ENCODE results near the gene ATR.
"Not testable (repeated sequence)": the region's sequence is repeated elsewhere in the genome, so short reads cannot be mapped to it uniquely, and the experiment has no call there.

Gene ATR

DNA sequence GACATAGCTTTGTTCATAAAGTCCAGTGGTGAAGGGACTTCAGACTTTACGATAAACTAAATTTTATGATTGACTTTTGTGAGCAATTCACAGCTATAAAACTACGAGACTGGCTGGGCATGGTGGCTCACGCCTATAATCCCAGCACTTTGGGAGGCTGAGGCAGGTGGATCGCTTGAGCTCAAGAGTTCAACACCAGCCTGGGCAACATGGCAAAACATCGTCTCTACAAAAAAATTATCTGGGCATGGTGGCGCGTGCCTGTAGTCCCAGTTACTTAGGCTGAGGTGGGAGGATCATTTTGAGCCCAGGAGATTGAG lies 24.8 kb upstream of the ATR start:
- H3K4me3 Mint-ChIP-seq, CTCF ChIA-PET, H3K36me3 Mint-ChIP-seq: not testable (repeated sequence)

DNA sequence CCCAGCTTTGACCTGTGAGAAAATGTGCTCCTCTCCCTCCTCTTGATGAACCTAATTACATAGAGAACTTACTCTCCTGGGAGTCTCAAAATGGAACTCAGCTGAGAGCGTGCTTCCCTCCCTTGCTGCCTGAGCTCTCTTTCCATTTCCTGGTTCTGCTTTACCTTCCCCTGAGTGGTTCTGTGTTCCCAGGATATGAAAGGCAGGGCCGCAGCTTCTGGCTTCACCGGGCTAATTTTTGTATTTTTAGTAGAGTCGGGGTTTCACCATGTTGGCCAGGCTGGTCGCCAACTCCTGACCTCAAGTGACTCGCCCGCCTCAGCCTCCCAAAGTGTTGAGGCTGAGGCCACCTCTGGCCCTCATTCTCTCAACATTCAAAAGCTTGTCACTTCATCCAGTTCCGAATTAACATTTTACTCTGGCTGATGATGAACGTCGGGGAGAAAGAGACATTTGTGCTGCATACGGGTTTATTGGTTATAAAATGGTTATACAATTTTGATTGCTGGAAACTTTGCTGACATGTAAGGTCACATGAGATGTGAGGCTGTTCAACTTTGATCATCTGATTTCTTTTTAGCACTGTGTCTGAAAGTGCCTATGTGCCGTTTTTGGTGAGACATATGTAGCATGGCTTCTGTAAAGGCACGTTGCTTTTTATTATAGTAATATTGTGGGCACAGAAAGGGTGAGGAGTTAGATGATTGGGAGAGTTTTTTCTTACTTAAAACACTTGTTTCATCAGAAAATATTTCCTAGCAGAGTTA lies 24.3 kb upstream of the ATR start:
- CTCF ChIA-PET: interaction anchor here (0.9 to 1.2 kb wide), 2 partner anchors 14 to 26 kb away, joined by 3 to 4 read pairs; no protein-coding TSS in a partner anchor
- no peaks in the 10 kb centered on the region for H3K9me3 Mint-ChIP-seq
- no peak overlapping the region for H3K27ac Mint-ChIP-seq
- H3K4me1 Mint-ChIP-seq: no peaks in the 10 kb centered on the region
- no peaks in the 10 kb centered on the region for H3K36me3 Mint-ChIP-seq
- DNase-seq: no peak
- H3K27me3 Mint-ChIP-seq: no peaks in the 10 kb centered on the region
- H3K4me3 Mint-ChIP-seq: no peak overlapping the region

More for the DNA sequence above, 24.8 kb upstream of the ATR start:
- H3K27me3 Mint-ChIP-seq, H3K4me1 Mint-ChIP-seq, DNase-seq, H3K9me3 Mint-ChIP-seq, H3K27ac Mint-ChIP-seq: not testable (repeated sequence)

DNA sequence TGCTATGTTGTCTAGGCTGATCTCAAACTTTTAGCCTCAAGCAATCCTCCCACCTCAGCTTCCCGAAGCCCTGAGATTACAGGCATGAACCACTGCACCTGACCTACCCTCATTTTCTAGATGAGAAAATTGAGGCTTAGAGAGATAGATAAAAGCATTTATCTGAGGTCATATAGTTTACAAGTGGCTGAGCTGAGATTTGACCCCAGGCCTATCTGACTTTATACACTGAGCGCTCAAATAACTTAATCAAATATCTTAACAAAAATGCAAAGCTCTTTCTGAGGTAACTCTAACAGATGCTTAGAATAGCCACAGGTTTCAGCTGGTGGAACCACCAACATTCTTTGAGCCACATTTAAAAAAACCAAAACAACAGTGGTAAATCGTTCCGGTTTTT lies 23.2 kb upstream of the ATR start:
- Mint-ChIP-seq H3K4me1 (peaks cover 5% of the 10 kb centered on the region), H3K27ac (no peak overlapping the region), H3K9me3 (no peaks in the 10 kb centered on the region), H3K36me3 (no peaks in the 10 kb centered on the region), H3K4me3 (no peak overlapping the region), H3K27me3 (no peaks in the 10 kb centered on the region)
- CTCF ChIA-PET: interaction anchor here (1.2 kb wide), 1 partner anchor 13 kb away, joined by 4 read pairs; no protein-coding TSS in a partner anchor
- no peak for DNase-seq

DNA sequence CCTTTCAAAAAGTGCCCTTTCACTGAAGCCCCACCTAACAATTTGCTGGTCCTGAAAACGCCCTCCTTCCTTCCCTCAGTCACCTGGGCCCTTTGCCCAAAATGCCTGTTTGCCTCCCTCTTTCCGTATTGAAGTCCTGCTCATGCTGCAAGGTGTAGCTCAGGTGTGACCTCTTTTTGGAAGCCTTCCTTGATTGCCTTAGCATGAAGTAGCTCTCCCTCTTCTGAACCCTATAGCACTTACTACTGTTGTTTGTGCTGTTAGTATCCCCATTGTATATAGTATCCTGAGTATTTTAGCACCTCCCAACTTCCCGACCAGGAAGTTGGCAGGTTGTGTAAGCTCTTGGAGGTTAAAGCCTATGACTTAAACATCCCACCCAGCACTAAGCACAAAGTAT lies 19.4 kb upstream of the ATR start:
- Mint-ChIP-seq H3K4me3 (no peak overlapping the region), H3K4me1 (peaks cover 13% of the 10 kb centered on the region), H3K9me3 (no peaks in the 10 kb centered on the region), H3K27ac (no peak overlapping the region), H3K27me3 (peaks cover 10% of the 10 kb centered on the region), H3K36me3 (no peaks in the 10 kb centered on the region)
- DNase-seq: no peak
- CTCF ChIA-PET: interaction anchor here (1.0 kb wide), 1 partner anchor 11 kb away, joined by 3 read pairs; no protein-coding TSS in a partner anchor

DNA sequence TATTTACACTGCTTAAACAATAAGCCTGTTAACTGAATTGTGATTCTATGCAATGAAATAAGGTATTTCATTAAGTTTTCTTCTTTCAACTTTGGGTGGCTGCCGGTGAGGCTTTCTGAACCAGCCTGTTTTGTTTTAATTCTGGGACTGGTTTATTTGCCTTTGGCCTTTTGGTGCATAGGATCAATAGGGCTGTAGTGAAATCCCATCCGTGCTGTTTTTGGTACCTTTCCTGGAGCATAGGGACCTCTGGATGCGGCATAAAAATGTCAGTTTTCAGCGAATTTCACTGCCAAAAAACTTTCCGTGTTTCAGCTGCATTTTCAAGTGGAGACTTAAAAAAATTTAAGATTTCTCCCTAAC lies 18.2 kb upstream of the ATR start:
- CTCF ChIA-PET: no interaction called here
- H3K36me3 Mint-ChIP-seq: no peaks in the 10 kb centered on the region
- no peaks in the 10 kb centered on the region for H3K9me3 Mint-ChIP-seq
- peak overlapping the region; percentile 94 for H3K4me3 Mint-ChIP-seq
- H3K27ac Mint-ChIP-seq: no peak overlapping the region
- H3K27me3 Mint-ChIP-seq: peaks cover 11% of the 10 kb centered on the region
- no peak for DNase-seq
- peaks cover 13% of the 10 kb centered on the region for H3K4me1 Mint-ChIP-seq

DNA sequence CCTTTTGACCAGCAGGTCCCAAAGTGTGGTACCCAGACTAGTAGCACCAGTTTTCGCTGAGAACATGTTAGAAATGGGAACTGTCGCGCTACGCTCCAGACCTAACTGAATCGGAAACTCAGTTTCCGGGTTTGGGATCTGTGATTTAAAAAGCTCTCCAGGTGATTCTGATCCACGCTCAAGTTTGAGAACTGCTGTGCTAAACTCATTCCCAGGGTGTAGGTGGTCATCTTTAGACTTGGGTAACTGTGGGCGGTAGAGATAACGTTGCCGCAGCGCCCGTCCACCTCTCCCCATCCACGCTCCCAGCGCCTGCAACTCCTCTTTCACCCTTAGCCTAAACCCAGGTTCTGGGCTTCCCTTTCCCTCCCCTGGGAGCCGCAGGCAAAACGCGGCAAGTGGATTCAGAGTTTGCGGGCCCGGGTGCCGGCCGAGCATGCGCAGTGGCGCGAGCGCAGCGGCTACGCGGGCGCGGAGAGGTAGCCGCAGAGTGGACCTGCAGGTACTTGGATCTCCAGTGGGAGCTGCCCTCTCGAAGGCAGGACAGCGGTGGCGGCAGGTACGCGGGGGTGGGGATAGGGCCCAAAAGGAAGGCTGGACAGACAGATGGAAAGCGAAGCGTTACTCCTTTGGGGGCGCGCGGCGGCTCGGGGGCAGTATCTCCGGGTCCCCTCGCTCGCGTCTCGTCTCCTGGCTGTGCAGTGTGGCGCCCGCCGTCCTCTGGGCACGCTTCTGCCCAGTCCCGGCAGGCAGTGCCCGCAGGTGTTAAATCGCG lies 17.6 kb upstream of the ATR start, which contains the start of gene PLS1:
PLS1 (plus strand) TSS at position 443 of the 775 bp plus-strand sequence. CDS start 67,845 bp downstream, outside the sequence.
- CTCF ChIA-PET: no interaction called here
- H3K36me3 Mint-ChIP-seq: no peaks in the 10 kb centered on the region
- peak within 1 kb of the TSS; percentile 53 for H3K27ac Mint-ChIP-seq
- no peaks in the 10 kb centered on the region for H3K9me3 Mint-ChIP-seq
- peaks cover 13% of the 10 kb centered on the region for H3K4me1 Mint-ChIP-seq
- H3K4me3 Mint-ChIP-seq: peak within 1 kb of the TSS; percentile 94
- DNase-seq: peak; percentile 86
- peaks cover 11% of the 10 kb centered on the region for H3K27me3 Mint-ChIP-seq

DNA sequence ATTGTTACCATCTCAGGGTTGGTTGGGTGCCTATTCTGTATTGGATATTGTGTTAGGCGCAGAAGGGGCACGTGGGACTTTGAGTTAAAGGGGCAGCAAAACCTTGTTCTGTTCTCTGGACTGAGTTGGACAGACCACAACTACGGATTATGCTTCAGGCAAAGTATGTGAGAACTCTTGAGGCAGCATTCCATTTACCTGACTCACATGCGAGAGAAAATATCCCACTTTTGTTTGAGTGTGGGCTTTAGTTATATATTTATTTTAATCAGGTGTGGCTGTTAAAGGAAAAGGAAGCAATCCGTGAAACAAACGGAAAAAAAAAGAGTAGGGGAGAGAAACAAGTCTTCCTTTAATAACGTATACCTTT lies 17.0 kb upstream of the ATR start:
- no peak overlapping the region for H3K27ac Mint-ChIP-seq
- CTCF ChIA-PET: no interaction called here

DNA sequence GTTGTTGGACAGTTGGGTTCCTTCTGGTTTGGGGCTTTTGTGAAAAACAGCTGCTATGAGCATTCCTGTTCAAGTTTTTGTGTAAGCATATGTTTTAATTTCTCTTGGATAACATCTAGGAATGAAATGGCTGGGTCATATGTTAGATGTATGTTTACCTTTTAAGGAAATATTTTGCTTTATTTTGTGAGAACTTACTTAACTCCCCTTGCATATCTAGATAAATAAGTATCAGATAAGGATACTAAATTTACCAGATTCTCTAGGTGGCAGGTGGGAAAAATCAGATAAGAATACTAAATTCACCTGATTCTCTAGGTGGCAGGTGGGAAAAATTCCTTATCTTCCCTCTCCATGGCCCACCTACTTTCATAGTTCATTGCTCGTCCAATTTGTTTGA lies 16.6 kb upstream of the ATR start:
- H3K4me1 Mint-ChIP-seq: peaks cover 13% of the 10 kb centered on the region
- no peaks in the 10 kb centered on the region for H3K36me3 Mint-ChIP-seq
- CTCF ChIA-PET: no interaction called here
- H3K9me3 Mint-ChIP-seq: no peaks in the 10 kb centered on the region
- DNase-seq: no peak
- peak overlapping the region; percentile 94 for H3K4me3 Mint-ChIP-seq
- H3K27me3 Mint-ChIP-seq: peaks cover 11% of the 10 kb centered on the region
- H3K27ac Mint-ChIP-seq: no peak overlapping the region

More for the DNA sequence above, 17.0 kb upstream of the ATR start:
- Mint-ChIP-seq H3K27me3 (peaks cover 11% of the 10 kb centered on the region), H3K4me3 (peak overlapping the region; percentile 94), H3K36me3 (no peaks in the 10 kb centered on the region), H3K4me1 (peaks cover 13% of the 10 kb centered on the region), H3K9me3 (no peaks in the 10 kb centered on the region)
- DNase-seq: no peak

DNA sequence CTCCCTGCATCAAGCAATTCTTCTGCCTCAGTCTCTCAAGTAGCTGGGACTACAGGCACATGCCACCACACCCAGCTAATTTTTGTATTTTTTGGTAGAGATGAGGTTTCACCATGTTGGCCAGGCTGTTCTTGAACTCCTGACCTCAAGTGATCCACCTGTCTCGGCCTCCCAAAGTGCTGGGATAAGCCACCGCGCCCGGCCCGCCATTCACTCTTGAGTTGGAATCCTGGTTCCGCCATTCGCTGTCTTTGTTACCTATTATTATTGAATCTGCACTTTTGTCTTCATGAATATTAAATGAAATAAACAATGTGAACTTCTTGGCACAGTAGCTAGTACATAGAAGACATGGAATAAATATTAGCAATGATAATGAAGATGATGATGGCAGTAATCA lies 13.7 kb upstream of the ATR start:
- not testable (repeated sequence) for H3K4me3 Mint-ChIP-seq, H3K36me3 Mint-ChIP-seq, DNase-seq, H3K9me3 Mint-ChIP-seq, H3K27ac Mint-ChIP-seq
- Mint-ChIP-seq H3K27me3 (peaks cover 18% of the 10 kb centered on the region), H3K4me1 (peaks cover 13% of the 10 kb centered on the region)
- CTCF ChIA-PET: interaction anchor here (1.2 to 1.8 kb wide), 2 partner anchors 10 to 237 kb away, joined by 3 to 4 read pairs; no protein-coding TSS in a partner anchor

DNA sequence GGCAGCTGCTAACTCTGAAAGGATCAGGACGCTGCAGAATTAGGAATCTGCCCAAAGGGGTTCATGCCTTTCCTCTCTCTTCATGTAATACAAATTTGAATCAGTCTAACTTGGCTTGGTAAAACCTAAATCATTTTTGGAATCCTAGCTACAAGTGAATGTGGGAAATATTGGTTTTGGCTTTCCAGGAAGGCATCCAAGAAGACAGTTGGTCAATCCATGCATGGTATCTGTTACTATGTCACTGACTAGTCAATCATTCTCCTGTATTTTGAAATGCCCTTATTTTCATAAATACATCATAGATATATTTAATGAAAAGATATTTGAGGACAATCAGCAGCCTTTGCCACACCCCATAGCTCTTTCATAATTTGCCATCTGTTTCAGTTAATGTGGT lies 10.2 kb upstream of the ATR start:
- no peak overlapping the region for H3K27ac Mint-ChIP-seq

DNA sequence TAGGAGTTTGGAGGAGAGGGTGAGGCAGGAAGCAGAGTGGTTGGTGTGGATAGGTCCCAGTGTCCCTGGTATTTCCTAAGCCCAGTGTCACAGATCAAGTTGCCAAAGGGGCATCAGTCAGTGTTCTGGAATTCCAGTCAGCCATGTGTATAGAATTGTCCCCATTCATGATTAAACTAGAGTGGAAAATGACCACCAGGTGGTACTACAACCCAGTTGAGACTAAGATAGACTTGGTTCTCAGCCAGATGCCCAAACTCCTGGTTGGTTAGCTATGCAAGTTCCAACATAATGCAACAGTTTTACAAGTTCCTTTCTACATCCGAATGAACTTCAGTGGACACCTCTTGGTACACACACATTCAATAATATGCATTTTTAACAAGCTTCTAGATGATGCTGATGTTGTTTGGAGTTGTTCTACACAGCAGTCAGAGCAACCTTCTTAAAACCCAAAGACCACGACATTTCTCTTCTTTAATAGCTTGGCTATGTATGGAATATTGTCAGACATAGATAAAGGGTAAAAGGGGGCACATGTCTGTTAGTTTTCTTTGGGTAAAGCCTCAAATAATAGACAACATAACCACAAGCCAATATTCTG lies 8.4 kb upstream of the ATR start:
- no peak overlapping the region for H3K4me3 Mint-ChIP-seq
- no peaks in the 10 kb centered on the region for H3K4me1 Mint-ChIP-seq
- H3K27me3 Mint-ChIP-seq: peaks cover 33% of the 10 kb centered on the region
- no peaks in the 10 kb centered on the region for H3K9me3 Mint-ChIP-seq
- CTCF ChIA-PET: interaction anchor here (0.7 to 1.2 kb wide), 5 partner anchors 11 to 404 kb away, joined by 3 to 7 read pairs (median 3); no protein-coding TSS in a partner anchor
- no peak overlapping the region for H3K27ac Mint-ChIP-seq
- DNase-seq: peak; percentile 36
- H3K36me3 Mint-ChIP-seq: no peaks in the 10 kb centered on the region

More for the DNA sequence above, 10.2 kb upstream of the ATR start:
- no peaks in the 10 kb centered on the region for H3K36me3 Mint-ChIP-seq
- no peaks in the 10 kb centered on the region for H3K4me1 Mint-ChIP-seq
- no peak for DNase-seq
- CTCF ChIA-PET: interaction anchor here (0.8 to 1.7 kb wide), 4 partner anchors 10 to 317 kb away, joined by 3 to 6 read pairs (median 4); partner anchors contain the start of gene ATR
- H3K27me3 Mint-ChIP-seq: peaks cover 24% of the 10 kb centered on the region
- no peak overlapping the region for H3K4me3 Mint-ChIP-seq
- H3K9me3 Mint-ChIP-seq: no peaks in the 10 kb centered on the region

DNA sequence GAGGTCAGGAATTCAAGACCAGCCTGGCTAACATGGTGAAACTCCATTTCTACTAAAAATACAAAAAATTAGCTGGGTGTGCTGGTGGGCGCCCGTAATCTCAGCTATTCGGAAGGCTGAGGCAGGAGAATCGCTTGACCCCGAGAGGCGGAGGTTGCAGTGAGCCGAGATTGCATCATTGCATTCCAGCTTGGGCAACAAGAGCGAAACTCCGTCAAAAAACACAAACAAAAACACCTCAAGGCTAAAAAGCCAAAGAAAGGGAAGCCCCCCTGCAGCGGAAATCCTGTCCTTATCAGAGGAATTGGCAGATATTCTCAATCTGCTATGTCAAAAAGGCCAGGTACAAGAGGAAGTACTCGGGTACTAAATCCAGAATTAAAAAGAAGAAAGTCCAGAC lies 2.5 kb upstream of the ATR start:
- H3K27me3 Mint-ChIP-seq: peaks cover 36% of the 10 kb centered on the region
- H3K4me1 Mint-ChIP-seq: peaks cover 30% of the 10 kb centered on the region
- CTCF ChIA-PET, H3K9me3 Mint-ChIP-seq, H3K4me3 Mint-ChIP-seq, H3K27ac Mint-ChIP-seq, DNase-seq, H3K36me3 Mint-ChIP-seq: not testable (repeated sequence)

DNA sequence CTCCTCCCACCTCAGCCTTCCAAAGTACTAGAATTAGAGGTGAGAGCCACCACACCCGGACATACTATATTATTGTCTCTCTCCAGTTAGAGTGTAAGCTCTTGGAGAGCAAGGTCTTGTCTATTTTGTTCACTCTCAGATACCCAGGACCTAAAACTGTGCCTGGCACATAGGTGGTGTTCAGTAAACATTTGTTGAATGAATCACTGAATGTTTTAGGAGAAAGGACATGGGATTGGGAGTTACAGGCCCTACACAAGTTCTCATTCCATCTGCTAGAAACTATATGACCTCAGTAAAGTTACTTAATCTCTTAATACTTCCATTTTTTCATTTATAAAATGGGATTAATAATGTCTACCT lies 1.5 kb upstream of the ATR start:
- Mint-ChIP-seq H3K4me3 (peak overlapping the region; percentile 98), H3K27ac (peak overlapping the region; percentile 99), H3K36me3 (peaks cover 6% of the 10 kb centered on the region), H3K9me3 (no peaks in the 10 kb centered on the region), H3K27me3 (peaks cover 32% of the 10 kb centered on the region), H3K4me1 (peaks cover 38% of the 10 kb centered on the region)
- CTCF ChIA-PET: no interaction called here
- DNase-seq: no peak

DNA sequence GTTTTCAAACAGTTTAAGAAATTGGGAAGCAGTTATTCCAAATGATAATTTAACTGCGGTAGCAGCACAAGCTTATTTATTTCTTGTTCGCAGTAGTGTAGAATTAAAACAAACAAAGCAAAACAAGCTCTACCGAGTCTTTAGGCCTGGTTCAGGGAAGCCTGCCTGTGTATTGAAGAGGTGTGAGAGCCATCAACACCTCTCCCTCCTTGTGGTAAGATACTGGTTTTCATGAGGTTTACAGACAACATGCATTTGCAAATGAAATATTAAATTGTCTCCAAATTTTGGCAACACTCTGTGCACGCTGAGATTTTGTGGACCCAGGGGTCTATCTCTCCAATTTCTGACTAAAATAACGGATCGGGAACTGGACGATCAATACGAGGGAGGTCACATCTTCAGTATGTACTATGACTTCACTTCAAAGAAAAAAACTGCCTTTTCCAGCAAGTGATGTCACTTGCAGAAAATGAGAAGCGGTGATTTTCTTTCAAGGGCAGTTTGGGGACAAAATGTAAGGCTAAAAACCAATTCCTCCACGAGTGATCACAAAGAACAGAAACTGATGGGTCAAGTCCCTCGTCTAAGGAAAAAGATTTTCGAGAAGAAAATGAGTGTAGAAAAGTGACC lies 721 bp downstream of the ATR start:
- peaks cover 9% of the 10 kb centered on the region for H3K36me3 Mint-ChIP-seq
- peaks cover 46% of the 10 kb centered on the region for H3K4me1 Mint-ChIP-seq
- H3K27ac Mint-ChIP-seq: peak overlapping the region; percentile 99
- CTCF ChIA-PET: interaction anchor here (1.2 to 1.8 kb wide), 2 partner anchors 9 to 14 kb away, joined by 4 to 5 read pairs; no protein-coding TSS in a partner anchor
- peak overlapping the region; percentile 98 for H3K4me3 Mint-ChIP-seq
- no peaks in the 10 kb centered on the region for H3K9me3 Mint-ChIP-seq
- DNase-seq: no peak
- peaks cover 15% of the 10 kb centered on the region for H3K27me3 Mint-ChIP-seq
